GM19328 (cell line): Measurements from ENCODE around the gene USH1C.

Experiments used
- ATAC-seq: cut with Tn5 transposase; IDR thresholded peaks from one replicate; pipeline ENCODE4 v1.9.1; 2021; ENCODE audit warnings: mild to moderate bottlenecking, moderate library complexity; ENCODE audit not compliant: unreplicated experiment

Gene USH1C

GRCh38 chr11:17477361-17477760 lies 66.9 kb downstream of the USH1C start:
- ATAC-seq = no peak

- ATAC-seq = no peak
Measured at GRCh38 chr11:17477084-17477333, 67.2 kb downstream of the USH1C start.

- ATAC-seq = no peak
Measured at GRCh38 chr11:17476317-17477083, 67.7 kb downstream of the USH1C start, which contains the start of gene ABCC8. TSS of gene ABCC8 (minus strand) at chr11:17476845. CDS start at chr11:17476776, 69 bp downstream.

- ATAC-seq = no peak
Measured at GRCh38 chr11:17475666-17476316, 68.4 kb downstream of the USH1C start.

- no peak for ATAC-seq
Measured at GRCh38 chr11:17473071-17473744, 71.0 kb downstream of the USH1C start.

GRCh38 chr11:17472467-17472866 lies 71.7 kb downstream of the USH1C start:
- no peak for ATAC-seq

- no peak for ATAC-seq
Measured at GRCh38 chr11:17471501-17471900, 72.7 kb downstream of the USH1C start.

GRCh38 chr11:17469998-17470397 lies 74.2 kb downstream of the USH1C start:
- no peak for ATAC-seq

GRCh38 chr11:17468122-17468521 lies 76.1 kb downstream of the USH1C start:
- ATAC-seq = no peak

GRCh38 chr11:17463546-17464174 lies 80.6 kb downstream of the USH1C start:
- ATAC-seq = no peak

- no peak for ATAC-seq
Measured at GRCh38 chr11:17462940-17463339, 81.3 kb downstream of the USH1C start.

- no peak for ATAC-seq
Measured at GRCh38 chr11:17460406-17460805, 83.8 kb downstream of the USH1C start.

- ATAC-seq = no peak
Measured at GRCh38 chr11:17459236-17459896, 84.8 kb downstream of the USH1C start.

GRCh38 chr11:17458268-17458667 lies 85.9 kb downstream of the USH1C start:
- ATAC-seq = no peak

GRCh38 chr11:17457396-17458173 lies 86.6 kb downstream of the USH1C start:
- ATAC-seq = no peak

GRCh38 chr11:17452668-17453067 lies 91.5 kb downstream of the USH1C start:
- no peak for ATAC-seq

GRCh38 chr11:17449158-17449557 lies 95.1 kb downstream of the USH1C start:
- no peak for ATAC-seq

- no peak for ATAC-seq
Measured at GRCh38 chr11:17446482-17446881, 97.7 kb downstream of the USH1C start.

- no peak for ATAC-seq
Measured at GRCh38 chr11:17445240-17445795, 98.9 kb downstream of the USH1C start.
